Measurements from ENCODE around the gene CAMK4. TPM values are rescaled to one million over a fixed set of nuclear protein-coding genes. Genes with fewer than 3 reads are reported as not detected.

CAMK4 gene
- total and polyA plus RNA-seq, 2 experiments from 2014 or later = 4.2 to 7.3 TPM

DNA sequence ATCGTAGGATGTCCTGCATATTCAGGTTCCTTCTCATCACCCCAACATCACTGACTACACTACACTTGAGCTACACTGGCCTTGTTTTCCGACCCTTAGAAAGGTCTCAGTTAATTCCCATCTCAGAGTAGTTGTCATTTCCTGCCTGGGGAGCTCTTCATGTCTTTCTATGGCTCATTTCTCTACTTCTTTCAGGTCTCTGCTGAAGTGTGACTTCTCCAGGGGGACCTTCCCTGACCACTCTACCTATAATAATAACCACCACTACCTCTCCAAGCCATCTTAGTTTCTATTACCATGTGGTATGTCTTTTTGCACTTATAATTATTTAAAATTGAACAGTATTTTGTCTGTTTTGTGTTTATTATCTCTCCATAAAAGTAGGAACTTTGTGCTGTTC, 174.9 kb downstream of the CAMK4 start:
- H3K4me1 Mint-ChIP-seq = no peaks in the 10 kb centered on the region; the same call in 2 of the 3 replicates
- TF ChIP-seq, protein P1, sequence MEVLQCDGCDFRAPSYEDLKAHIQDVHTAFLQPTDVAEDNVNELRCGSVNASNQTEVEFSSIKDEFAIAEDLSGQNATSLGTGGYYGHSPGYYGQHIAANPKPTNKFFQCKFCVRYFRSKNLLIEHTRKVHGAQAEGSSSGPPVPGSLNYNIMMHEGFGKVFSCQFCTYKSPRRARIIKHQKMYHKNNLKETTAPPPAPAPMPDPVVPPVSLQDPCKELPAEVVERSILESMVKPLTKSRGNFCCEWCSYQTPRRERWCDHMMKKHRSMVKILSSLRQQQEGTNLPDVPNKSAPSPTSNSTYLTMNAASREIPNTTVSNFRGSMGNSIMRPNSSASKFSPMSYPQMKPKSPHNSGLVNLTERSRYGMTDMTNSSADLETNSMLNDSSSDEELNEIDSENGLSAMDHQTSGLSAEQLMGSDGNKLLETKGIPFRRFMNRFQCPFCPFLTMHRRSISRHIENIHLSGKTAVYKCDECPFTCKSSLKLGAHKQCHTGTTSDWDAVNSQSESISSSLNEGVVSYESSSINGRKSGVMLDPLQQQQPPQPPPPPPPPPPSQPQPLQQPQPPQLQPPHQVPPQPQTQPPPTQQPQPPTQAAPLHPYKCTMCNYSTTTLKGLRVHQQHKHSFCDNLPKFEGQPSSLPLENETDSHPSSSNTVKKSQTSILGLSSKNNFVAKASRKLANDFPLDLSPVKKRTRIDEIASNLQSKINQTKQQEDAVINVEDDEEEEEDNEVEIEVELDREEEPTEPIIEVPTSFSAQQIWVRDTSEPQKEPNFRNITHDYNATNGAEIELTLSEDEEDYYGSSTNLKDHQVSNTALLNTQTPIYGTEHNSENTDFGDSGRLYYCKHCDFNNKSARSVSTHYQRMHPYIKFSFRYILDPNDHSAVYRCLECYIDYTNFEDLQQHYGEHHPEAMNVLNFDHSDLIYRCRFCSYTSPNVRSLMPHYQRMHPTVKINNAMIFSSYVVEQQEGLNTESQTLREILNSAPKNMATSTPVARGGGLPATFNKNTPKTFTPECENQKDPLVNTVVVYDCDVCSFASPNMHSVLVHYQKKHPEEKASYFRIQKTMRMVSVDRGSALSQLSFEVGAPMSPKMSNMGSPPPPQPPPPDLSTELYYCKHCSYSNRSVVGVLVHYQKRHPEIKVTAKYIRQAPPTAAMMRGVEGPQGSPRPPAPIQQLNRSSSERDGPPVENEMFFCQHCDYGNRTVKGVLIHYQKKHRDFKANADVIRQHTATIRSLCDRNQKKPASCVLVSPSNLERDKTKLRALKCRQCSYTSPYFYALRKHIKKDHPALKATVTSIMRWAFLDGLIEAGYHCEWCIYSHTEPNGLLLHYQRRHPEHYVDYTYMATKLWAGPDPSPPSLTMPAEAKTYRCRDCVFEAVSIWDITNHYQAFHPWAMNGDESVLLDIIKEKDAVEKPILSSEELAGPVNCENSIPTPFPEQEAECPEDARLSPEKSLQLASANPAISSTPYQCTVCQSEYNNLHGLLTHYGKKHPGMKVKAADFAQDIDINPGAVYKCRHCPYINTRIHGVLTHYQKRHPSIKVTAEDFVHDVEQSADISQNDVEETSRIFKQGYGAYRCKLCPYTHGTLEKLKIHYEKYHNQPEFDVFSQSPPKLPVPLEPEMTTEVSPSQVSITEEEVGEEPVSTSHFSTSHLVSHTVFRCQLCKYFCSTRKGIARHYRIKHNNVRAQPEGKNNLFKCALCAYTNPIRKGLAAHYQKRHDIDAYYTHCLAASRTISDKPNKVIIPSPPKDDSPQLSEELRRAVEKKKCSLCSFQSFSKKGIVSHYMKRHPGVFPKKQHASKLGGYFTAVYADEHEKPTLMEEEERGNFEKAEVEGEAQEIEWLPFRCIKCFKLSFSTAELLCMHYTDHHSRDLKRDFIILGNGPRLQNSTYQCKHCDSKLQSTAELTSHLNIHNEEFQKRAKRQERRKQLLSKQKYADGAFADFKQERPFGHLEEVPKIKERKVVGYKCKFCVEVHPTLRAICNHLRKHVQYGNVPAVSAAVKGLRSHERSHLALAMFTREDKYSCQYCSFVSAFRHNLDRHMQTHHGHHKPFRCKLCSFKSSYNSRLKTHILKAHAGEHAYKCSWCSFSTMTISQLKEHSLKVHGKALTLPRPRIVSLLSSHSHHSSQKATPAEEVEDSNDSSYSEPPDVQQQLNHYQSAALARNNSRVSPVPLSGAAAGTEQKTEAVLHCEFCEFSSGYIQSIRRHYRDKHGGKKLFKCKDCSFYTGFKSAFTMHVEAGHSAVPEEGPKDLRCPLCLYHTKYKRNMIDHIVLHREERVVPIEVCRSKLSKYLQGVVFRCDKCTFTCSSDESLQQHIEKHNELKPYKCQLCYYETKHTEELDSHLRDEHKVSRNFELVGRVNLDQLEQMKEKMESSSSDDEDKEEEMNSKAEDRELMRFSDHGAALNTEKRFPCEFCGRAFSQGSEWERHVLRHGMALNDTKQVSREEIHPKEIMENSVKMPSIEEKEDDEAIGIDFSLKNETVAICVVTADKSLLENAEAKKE (CRISPR knock-in tag; IDR thresholded peaks at IDR 0.05) = no peak
- no peak for TF ChIP-seq ZNF114 (CRISPR knock-in tag; IDR thresholded peaks at IDR 0.05)
- TF ChIP-seq REST (IDR thresholded peaks at IDR 0.05; ENCODE audit: unreplicated experiment) = no peak
- TF ChIP-seq ZNF331 (CRISPR knock-in tag; IDR thresholded peaks at IDR 0.05; ENCODE audit: low read depth) = no peak
- TF ChIP-seq, protein P2, sequence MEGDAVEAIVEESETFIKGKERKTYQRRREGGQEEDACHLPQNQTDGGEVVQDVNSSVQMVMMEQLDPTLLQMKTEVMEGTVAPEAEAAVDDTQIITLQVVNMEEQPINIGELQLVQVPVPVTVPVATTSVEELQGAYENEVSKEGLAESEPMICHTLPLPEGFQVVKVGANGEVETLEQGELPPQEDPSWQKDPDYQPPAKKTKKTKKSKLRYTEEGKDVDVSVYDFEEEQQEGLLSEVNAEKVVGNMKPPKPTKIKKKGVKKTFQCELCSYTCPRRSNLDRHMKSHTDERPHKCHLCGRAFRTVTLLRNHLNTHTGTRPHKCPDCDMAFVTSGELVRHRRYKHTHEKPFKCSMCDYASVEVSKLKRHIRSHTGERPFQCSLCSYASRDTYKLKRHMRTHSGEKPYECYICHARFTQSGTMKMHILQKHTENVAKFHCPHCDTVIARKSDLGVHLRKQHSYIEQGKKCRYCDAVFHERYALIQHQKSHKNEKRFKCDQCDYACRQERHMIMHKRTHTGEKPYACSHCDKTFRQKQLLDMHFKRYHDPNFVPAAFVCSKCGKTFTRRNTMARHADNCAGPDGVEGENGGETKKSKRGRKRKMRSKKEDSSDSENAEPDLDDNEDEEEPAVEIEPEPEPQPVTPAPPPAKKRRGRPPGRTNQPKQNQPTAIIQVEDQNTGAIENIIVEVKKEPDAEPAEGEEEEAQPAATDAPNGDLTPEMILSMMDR (conservative IDR thresholded peaks at IDR 0.05; ENCODE audit: low read depth in 2 of 2) = no peak
- no peak for TF ChIP-seq EZH2 (IDR thresholded peaks at IDR 0.05; ENCODE audit: low read depth, unreplicated experiment)
- TF ChIP-seq STAT1 (IDR thresholded peaks at IDR 0.05; ENCODE audit: unreplicated experiment) = no peak
- no peak for TF ChIP-seq JUNB (IDR thresholded peaks at IDR 0.05; ENCODE audit: unreplicated experiment)
- TF ChIP-seq CREB1 (CRISPR knock-in tag; IDR thresholded peaks at IDR 0.05; ENCODE audit: low read depth) = no peak
- TF ChIP-seq EZH2phosphoT487 (IDR thresholded peaks at IDR 0.05; ENCODE audit: unreplicated experiment) = no peak
- TF ChIP-seq, protein P3, sequence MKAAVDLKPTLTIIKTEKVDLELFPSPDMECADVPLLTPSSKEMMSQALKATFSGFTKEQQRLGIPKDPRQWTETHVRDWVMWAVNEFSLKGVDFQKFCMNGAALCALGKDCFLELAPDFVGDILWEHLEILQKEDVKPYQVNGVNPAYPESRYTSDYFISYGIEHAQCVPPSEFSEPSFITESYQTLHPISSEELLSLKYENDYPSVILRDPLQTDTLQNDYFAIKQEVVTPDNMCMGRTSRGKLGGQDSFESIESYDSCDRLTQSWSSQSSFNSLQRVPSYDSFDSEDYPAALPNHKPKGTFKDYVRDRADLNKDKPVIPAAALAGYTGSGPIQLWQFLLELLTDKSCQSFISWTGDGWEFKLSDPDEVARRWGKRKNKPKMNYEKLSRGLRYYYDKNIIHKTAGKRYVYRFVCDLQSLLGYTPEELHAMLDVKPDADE (IDR thresholded peaks at IDR 0.05) = no peak
- TF ChIP-seq NANOG (IDR thresholded peaks at IDR 0.05; ENCODE audit: borderline replicate concordance) = no peak
- TF ChIP-seq POLR2AphosphoS5 (IDR thresholded peaks at IDR 0.05; ENCODE audit: low read depth) = no peak
- Histone ChIP-seq H3K27ac (ENCODE audit: low read depth) (no peak overlapping the region), H4K20me1 (replicated peaks; ENCODE audit: insufficient read depth) (no peaks in the 10 kb centered on the region), H3F3A (replicated peaks; ENCODE audit: low read depth) (no peaks in the 10 kb centered on the region), H3K4me2 (no peak overlapping the region), H3K4me3 (no peak overlapping the region), H3K9me2 (ENCODE audit: insufficient read depth) (no peaks in the 10 kb centered on the region), H3K27me3 (ENCODE audit: insufficient read depth) (no peaks in the 10 kb centered on the region), H3K36me3 (ENCODE audit: insufficient read depth) (no peaks in the 10 kb centered on the region), H3K79me2 (replicated peaks; ENCODE audit: insufficient read depth) (no peaks in the 10 kb centered on the region), H2AFZ (no peak overlapping the region), H3K4me1 (ENCODE audit: insufficient read depth) (no peaks in the 10 kb centered on the region)
- no peaks in the 10 kb centered on the region for H3K36me3 Mint-ChIP-seq (ENCODE audit: low read depth)
- no peak for DNase-seq (ENCODE audit: low spot score)
- H3K27ac Mint-ChIP-seq = no peak overlapping the region
- H3K4me3 Mint-ChIP-seq = no peak overlapping the region
- ATAC-seq = no peak
- no peaks in the 10 kb centered on the region for H3K9me3 Mint-ChIP-seq
- H3K27me3 Mint-ChIP-seq (ENCODE audit: insufficient read depth, low read depth, poor library complexity) = no peaks in the 10 kb centered on the region
